Fibroblast of skin of abdomen (primary cell): ENCODE data around the gene TIGD6. TPM values are rescaled to one million over a fixed set of nuclear protein-coding genes. Genes with fewer than 3 reads are reported as not detected.
"Not testable (repeated sequence)": the region's sequence is repeated elsewhere in the genome, so short reads cannot be mapped to it uniquely, and the experiment has no call there.

ENCODE experiments used
- DNase-seq: peaks from one replicate; pipeline ENCODE4 v3.0.0-alpha.2; 2013
- polyA plus RNA-seq, 2 experiments: library from polyadenylated mRNA; unstranded; fragments of 120-200 nt; gene quantifications; one replicate each; pipeline ENCODE4 v1.2.1, GENCODE V29; 2013; ENCODE audit not compliant: insufficient read length in 2 of 2

Gene TIGD6
- polyA plus RNA-seq (2013, experiment 1 of 2; ENCODE audit: insufficient read length), result 3.8 TPM
- polyA plus RNA-seq (2013, experiment 2 of 2; ENCODE audit: insufficient read length), result 3.8 TPM

DNA sequence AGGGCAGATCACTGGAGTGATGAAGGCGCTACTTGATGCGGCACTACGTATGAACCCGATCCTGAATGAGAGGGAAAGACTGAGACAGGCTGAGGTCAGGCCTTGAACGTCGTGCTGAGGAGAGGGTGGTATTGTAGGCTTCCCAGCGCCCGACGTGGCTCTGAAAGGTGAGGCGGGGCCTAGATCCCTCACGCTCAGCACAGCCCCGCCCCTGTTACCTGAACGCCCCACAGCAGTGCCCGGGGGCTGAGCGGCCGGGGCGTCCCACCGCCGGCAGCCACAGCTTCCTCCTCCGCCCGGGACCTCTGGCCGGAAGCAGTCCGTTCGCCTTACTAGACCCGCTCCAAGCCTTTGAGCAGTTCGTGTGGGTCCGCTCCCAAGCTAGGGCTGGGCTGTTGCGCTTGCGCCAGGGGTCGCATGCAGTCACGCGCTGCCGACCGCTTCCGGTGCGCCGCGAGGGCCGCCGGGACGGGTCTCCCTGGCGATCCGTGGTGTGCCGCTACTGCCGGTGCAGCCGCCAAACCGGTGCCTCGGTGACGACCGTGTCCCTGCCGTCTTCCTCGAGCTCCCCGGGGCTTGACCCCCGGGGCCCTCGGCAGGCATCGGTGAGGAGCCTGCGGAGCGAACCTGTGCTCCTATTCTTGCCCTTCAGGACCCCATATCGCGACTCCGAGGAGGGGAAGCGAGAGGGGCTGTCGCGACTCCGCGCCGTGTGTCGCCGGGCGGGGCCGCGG is at the start of gene TIGD6, which contains the start of gene HMGXB3:
Gene TIGD6, minus strand, starts transcription at position 399 of the 734 bp plus-strand sequence. CDS start 4,306 bp downstream, outside the sequence.
Gene HMGXB3, plus strand, starts transcription at position 484 of the 734 bp plus-strand sequence. CDS start 4,114 bp downstream, outside the sequence.
- DNase-seq, result peak; percentile 94

DNA sequence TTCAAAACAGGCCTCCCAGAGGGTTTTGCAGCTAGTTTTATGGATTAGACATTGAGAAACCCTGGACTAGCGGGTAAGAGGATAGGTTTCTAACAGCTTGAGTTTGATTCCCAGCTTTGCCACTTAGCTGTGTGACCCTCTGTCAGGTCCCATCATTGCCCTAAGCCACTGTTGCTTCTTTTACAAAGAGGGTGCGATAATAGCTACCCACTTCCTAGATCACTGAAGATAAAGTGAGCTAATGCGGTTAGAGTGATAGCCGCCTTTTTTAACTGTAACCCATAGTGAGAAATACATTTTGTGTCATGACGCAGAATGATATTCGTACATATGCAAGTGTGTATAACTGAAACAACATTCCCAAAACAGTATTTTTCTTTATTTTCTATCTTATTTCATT is 45.6 kb upstream of the TIGD6 start:
- DNase-seq, result no peak

DNA sequence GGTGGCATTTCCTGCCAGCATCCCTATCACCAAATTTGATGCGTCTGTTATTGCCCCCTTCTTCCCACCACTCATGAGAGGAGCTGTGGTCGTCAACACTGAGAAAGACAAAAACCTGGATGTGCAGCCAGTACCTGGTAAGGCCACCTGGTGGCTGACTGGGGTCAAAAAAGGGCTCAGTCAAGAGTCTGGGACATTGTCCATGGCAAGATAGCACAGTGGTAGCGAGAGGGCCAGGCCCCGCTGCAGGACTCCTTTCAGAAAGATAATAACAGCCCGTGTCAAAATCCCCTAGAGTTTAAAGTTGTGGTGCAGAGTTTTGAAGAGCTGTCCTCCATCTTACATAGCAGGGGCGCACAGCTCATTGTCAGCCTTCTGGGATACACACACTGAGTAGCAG is 45.1 kb upstream of the TIGD6 start:
- no peak for DNase-seq

DNA sequence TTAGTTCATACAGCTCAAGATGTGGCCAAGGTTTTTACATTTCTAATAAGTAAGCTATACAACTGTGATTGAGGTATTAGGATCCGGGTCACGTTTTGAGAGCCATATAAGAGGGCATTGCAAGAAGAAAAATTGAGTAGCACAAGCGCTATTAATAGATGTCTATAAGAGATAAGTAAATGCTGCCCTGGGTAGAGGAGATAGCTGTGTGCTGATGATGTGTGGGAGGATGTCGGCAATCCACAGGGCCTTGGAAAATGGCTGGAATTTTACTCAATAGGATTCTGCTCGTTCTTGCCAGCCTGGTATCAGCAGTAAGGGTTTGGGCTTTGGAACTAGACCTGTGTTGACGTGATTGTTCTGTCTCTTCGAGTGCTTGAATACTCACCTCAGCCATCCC is 44.3 kb upstream of the TIGD6 start:
- no peak for DNase-seq

DNA sequence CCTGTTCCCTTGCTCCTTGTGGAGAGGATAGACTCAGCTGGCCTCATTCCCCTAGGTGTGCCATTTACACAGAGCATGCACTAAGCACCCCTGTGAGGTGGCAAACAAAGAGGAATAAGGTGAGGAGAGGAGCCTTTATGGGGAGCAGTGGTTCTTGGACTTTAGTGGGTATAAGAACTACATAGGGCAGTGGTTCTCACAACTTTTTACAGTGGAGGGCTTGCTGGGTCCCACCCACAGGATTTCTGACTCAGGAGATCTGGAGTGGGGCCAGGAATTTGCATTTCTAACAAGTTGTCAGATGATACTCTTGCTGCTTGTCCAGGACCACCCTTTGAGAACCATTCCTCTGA is 43.9 kb upstream of the TIGD6 start:
- DNase-seq, result peak; percentile 80

DNA sequence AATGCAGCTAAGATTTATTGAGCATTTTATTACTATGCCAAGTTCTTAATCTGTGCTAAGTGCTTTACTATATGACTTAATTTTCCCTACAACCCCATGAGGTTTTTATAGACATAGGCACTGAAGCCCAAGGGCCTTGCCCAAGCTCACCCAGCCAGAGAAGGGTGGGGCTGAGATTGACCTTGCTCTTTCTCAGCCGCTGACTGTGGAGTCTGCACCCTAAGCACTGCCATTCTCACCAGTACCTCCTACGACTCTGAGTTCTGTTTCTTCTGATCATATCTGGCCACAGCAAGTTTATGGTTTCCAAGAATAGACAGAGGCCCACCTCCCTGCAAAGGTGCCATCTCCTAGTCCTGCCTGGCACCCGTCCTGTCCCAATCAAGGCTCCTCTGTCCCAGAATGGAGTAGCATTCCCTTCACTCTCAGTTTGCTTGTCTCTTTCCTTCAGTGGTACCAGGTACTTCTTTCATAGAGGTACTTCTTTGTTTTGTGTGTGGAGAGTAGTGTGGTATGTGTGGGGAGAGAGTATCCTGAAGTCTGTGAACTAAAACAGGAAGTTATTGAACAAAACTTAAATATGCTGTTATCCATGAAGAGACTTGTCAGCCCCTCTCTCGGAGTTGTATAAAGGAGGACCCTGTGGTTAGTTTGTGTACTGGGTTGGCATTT is 43.3 kb upstream of the TIGD6 start:
- DNase-seq, result no peak

DNA sequence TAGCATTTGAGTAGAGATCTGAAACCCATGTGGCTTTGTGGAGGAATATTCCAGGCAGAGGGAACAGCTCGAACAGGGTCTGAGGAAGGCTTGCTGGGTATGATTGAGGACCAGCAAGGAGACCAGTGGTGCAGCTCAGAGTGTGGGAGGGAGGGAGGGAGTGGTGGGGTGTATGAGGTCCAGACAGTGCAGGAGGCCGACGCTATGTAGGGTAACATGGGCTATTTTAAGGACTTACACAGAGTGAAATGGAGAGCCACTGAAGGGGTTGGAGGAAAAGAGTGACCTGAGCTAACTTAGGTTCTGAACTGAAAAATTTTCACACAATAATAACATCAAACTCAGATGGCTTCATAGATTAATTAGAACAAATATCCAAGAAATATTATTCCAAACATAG is 42.0 kb upstream of the TIGD6 start:
- DNase-seq, result no peak

DNA sequence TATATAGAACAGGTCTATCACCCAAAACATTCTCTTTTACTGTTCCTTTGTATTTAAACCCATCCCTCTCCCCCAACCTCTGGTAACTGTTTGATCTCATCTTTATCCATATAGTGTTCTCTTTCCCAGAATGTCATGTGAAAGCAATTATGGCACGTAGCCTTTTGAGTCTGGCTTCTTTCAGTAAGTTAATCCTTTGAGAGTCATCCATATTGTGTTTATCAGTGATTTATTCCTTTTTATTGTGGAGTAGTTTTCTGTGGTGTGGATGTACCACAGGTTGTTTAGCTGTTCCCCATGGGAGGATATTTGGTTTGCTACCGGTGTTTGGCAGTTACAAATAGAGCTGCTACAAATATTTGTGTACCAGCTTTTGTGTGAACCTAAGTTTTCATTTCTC is 38.1 kb upstream of the TIGD6 start:
- peak; percentile 55 for DNase-seq

DNA sequence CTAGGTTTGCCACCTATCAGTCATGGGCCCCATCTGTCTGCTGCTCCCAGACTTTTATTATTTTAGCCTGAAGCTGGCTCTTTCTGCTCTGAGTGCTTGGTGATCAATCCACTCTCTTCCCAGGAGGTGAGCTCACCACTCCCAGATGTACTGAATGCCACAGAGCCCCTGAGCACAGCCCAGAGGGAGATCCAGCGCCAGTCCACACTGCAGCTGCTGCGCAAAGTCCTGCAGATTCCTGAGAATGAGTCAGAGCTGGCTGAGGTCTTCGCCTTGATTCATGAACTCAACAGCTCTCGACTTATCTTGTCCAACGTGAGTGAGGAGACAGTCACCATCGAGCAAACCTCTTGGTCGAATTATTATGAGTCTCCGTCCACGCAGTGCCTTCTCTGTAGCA is 36.1 kb upstream of the TIGD6 start:
- DNase-seq, result peak; percentile 98

DNA sequence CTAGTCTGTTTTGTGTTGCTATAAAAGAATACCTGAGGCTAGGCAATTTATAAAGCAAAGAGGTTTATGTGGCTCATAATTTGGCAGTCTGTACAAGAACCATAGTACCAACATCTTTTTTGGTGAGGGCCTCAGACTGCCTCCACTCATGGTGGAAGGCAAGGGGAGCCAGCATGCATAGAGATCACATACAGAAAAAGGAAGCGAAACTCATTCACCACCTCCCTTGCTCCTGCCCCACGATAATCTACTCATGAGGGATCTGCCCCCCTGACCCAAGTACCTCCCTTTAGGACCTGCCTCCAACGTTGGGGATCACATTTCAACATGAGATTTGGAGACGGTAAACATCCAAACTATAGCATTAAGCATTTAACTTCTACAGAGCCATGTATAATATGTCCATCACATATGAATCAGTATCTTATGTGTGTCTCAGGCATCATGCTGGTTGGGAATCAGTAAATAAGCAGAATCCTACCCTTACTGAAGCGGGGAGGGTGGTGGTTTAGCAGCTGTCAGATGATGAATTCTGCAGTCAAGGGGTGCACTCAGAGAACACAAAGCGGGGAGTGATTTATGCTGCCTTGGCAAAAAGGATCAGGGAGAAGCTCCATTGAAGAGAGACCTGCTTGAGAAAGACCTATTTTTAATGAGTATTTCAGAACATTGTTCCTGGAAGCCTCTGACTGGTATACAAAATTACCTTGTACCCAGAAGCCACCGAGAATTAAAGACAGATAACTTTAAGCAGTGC is 34.9 kb upstream of the TIGD6 start:
- no peak for DNase-seq

DNA sequence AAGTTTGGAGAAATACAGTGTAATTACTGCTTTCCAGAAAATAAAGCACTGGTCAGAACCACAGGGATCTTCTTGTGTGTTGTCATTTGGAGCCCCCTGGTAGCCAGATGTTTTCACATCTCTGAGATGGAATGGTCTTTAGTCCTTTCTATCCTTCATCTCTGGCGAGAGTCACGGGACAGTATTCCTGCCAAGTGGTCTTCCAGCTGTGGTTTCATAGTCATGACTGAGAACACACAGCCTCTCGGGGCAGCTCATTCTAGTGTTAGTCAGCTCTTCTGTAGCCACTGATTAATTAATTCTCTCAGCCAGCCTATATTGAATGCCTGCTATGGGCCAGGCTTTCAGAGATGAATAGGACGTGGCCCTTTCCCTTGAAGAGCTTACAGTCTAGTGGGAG is 34.2 kb upstream of the TIGD6 start:
- DNase-seq, result peak; percentile 94

DNA sequence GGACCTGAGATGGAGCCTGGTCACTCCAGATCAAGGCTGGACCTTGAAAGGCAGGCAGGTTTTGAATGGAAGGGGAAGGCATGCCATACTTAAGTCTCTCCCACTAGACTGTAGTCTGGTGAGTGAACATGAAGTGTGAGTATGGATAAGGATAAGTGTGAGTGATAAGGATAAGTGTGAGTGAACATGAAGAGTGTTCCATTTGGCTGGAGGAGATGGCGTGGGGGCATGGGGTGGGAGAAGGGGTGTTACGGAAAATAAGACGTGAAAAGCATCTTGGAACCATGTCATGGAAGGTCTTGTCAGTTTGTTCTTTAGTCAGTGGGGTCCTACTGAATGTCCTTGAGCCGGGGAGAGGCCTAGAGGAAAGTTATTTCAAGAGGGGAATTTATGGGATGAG is 32.9 kb upstream of the TIGD6 start:
- DNase-seq, result no peak

DNA sequence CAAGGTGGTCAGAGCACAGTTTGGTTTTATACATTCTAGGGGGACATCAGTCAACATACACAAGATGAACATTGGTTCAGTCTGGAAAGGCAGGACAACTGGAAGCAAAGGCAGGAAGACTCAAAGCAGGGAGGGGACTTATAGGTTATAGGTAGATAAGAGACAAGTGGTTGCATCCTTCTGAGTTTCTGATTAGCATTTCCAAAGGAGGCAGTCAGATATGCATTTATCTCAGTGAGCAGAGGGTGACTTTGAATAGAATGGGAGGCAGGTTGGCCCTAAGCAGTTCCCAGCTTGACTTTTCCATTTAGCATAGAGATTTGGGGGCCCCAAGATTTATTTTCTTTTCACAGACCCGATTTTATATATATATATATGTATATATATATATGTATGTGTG is 27.6 kb upstream of the TIGD6 start:
- DNase-seq, result not testable (repeated sequence)

DNA sequence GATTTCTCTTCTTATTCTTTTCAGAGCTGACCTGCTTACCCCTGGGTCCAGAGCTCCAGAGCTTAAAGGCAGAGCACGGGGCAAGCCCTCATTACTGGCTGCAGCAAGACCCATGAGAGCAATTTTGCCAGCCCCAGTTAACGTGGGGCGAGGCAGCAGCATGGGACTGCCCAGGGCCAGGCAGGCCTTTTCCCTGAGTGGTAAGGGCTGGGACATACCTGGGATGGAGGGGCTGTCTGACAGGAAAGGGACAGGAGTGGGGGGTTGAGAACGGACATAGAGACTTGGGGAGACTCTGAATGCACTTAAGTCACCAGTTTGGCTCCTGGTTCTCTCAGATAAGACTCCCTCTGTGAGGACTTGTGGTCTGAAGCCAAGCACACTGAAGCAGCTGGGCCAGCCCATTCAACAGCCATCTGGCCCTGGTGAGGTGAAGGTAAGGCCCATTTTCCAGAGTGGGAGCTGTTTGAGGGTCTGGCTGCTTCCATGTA is 26.3 kb upstream of the TIGD6 start:
- no peak for DNase-seq

DNA sequence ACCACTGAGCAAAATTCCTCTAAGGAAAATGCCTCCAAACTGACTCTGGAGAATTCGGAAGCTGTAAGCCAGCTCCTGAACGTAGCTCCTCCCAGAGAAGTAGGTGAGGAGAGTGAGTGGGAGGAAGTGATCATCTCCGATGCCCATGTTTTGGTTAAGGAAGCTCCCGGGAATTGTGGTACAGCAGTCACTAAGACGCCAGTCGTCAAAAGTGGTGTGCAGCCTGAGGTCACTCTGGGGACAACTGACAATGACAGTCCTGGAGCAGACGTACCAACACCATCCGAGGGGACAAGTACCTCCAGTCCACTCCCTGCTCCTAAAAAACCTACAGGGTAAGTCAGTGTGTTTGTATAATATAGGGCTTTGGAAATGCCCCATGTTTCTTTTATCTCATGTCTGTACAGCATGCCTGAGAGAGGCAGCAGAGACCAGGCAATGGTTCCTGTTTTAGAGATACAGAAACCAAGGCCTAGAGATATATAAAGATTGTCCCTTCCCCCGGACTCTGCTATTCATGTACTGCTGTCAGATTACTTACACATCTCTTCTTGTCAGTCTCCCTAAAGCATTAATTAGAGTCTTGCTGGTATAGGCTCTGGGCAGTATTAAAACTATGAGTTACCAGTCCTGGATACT is 24.0 kb upstream of the TIGD6 start:
- no peak for DNase-seq

DNA sequence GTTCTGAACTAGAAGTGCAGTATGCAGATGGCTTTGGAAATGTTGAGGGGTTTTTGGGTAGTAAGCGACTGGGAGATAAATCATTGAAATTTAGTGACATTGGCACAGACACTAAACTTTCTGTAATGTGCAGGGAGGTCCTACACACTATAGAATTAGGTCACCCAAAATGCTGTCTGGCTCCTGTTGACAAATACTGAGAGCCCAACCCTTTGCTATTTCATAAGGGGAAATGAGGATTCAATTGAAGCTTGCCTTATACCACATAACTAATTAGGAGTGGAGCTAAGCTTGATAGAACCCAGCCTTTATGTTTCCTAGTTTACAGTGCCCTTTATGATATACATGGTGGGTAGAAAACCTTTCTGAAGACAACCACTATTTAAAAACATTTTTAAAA is 22.7 kb upstream of the TIGD6 start:
- DNase-seq, result no peak

DNA sequence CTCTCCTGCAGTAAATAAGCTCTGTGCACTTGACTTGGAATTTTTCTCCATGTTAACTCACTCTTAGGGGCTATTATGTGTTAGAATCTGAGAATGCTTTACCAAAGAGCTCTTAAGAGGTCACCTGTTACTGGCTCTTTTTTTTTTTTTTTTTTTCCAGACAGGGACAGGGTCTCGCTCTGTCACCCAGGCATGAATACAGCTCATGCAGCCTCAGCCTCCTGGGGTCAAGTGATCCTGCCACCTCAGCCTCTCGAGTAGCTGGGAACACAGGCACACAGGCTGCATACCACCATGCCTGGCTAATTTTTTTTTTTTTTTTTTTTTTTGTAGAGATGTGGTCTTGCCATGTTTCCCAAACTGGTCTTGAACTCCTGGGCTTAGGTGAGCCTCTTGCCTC is 22.2 kb upstream of the TIGD6 start:
- no peak for DNase-seq

DNA sequence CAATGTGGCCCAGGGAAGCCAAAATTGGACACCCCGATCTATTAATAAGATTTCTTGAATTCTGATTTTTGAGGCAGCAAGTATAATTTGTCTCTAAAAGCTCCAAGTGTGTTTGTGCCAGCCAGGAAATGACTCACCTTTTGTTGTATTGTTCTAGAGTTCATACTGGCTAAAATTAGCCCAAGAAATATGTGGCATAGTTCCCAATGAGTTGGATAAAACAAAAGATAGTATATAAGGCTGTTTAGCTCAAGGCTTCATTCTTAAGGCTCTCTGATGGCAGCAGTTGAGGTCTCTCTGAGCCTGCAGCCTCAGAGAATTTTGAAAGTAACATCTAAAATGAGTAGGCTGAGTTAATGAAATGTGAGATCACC is 21.7 kb upstream of the TIGD6 start:
- peak; percentile 85 for DNase-seq

DNA sequence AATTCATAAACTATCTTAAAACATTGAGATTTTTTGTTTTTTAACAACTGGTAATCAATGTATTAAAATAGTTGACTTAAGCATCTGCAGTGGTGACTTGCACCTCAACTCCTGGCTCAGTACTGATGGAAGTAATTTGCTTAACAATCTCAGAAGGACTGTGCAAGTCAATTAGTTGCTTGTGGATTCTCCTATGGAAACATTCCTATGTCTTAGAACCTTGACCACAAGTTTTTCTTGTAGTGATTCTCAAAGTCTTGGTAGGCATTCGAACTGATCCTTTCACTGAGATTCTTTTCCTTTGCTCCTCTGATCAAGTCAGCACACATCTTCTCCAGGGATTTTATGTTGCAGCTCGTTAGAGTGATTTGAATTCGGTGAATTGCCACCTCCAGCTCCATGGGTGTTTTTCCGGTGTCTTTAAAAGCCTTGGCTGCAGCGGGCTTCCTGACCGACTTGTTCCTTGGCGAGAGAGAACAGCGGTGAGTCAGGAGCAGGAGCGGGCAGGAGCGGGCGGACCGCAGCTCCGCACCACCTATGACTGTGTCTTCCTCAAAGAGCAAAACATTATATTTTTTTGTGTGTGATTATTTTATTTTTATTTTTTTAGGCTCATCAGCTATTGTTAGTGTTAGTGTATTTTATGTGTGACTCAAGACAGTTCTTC is 21.2 kb upstream of the TIGD6 start:
- peak; percentile 29 for DNase-seq

DNA sequence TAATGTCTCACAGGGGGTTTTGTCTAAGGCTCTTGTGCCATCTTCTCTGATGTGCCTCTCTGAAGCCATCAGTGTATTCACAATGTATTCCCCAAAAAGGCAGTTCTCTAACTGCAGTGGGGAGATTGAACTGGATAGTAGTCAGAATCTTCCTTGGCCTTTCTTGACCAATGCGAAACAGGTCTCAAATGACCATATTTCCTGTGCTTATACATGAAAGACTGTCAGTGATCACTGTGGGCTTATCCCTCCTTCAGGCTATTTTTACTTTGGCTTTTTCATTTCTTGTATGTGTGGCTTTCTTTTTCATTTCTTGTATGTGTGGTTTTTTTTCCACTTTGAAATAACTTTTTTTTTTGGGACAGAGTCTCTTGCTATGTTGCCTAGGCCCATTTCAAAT is 19.8 kb upstream of the TIGD6 start:
- DNase-seq, result no peak

DNA sequence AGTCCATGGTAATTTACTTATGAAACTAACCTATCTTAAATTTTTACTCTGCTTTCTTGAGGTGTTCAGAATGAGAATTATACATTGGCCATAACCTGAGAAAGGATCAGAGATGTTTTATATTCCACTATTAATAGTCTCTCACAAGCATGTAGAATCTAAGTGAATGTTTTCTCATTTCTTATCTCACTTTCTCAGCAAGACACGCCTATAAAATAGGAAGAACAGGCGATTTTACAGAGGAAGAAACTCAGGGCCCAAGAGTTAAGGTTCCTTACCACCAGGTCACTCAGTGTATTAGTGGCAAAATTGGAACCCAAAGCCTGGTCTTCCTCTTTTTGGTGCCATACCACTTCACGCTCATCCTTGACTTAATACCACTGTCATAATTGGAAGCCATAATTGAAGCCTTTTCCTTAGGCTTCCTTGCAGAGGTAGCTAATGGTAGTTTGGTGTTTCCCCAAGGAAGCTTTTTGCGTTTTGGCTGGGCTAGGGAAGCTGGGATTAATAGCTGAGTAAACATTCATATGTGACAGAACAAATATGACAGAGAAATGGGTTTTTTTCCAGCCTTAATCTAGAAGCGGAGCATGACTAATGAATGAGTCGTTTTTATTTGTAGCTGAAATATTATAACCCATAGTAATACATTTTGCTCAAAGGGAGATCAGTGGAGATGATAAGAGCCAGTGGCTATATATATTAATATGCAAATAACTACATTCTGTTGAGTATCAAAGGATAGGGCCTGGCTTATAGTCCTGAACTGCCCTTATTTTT is 17.0 kb upstream of the TIGD6 start:
- DNase-seq, result peak; percentile 31
